22Rv1 (cell line): Measurements from ENCODE around the gene DLG1.

Experiments used
- ZFX ChIP-seq: fragments of 450-650 bp; IDR thresholded peaks from 2 replicates; pipeline ENCODE4 v1.6.1; 2017; ENCODE audit warnings: antibody characterized with exemption, borderline replicate concordance
- TF ChIP-seq, protein P1 (sequence below): fragments of 450-650 bp; IDR thresholded peaks from 2 replicates; pipeline ENCODE4 v1.5.1; 2017; ENCODE audit warnings: mild to moderate bottlenecking

DNA sequence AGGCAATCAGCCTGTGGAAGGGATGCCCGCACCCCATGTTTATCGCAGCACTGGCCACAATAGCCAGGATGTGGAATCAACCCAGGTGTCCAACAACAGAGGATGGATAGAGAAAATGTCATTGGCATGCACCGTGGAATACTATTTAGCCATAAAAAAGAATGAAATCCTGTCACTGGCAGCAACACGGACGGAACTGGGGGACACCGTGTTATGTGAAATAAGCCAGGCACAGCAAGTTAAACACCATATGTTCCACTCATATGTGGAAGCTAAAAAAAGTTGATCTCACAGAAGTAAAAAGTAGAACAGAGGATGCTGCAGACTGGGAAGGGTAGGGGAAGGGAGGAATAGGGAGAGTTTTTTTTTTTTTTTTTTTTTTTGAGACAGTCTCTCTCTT lies 284.4 kb downstream of the DLG1 start:
- TF ChIP-seq, protein P1, sequence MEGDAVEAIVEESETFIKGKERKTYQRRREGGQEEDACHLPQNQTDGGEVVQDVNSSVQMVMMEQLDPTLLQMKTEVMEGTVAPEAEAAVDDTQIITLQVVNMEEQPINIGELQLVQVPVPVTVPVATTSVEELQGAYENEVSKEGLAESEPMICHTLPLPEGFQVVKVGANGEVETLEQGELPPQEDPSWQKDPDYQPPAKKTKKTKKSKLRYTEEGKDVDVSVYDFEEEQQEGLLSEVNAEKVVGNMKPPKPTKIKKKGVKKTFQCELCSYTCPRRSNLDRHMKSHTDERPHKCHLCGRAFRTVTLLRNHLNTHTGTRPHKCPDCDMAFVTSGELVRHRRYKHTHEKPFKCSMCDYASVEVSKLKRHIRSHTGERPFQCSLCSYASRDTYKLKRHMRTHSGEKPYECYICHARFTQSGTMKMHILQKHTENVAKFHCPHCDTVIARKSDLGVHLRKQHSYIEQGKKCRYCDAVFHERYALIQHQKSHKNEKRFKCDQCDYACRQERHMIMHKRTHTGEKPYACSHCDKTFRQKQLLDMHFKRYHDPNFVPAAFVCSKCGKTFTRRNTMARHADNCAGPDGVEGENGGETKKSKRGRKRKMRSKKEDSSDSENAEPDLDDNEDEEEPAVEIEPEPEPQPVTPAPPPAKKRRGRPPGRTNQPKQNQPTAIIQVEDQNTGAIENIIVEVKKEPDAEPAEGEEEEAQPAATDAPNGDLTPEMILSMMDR, result no peak
- no peak for TF ChIP-seq ZFX
